Osteocyte (in vitro differentiated cells): ENCODE data around the gene ARL8B. TPM values are rescaled to one million over a fixed set of nuclear protein-coding genes. Genes with fewer than 3 reads are reported as not detected.
"Not testable (repeated sequence)": the region's sequence is repeated elsewhere in the genome, so short reads cannot be mapped to it uniquely, and the experiment has no call there.

Experiments used
- DNase-seq: peaks from one replicate; pipeline ENCODE4 v3.0.0; 2021; ENCODE audit warnings: mixed read lengths; ENCODE audit not compliant: unreplicated experiment; ENCODE audit errors: extremely low spot score
- H3K27ac Mint-ChIP-seq: one replicate; pipeline ENCODE4 v1.8.0; 2021; ENCODE audit warnings: mild to moderate bottlenecking, mixed read lengths; ENCODE audit not compliant: unreplicated experiment
- H3K27me3 Mint-ChIP-seq: one replicate; pipeline ENCODE4 v1.8.0; 2021; ENCODE audit warnings: mixed read lengths; ENCODE audit not compliant: unreplicated experiment
- H3K36me3 Mint-ChIP-seq: one replicate; pipeline ENCODE4 v1.8.0; 2021; ENCODE audit warnings: mixed read lengths; ENCODE audit not compliant: unreplicated experiment
- H3K4me1 Mint-ChIP-seq: one replicate; pipeline ENCODE4 v1.8.0; 2021; ENCODE audit warnings: mixed read lengths; ENCODE audit not compliant: unreplicated experiment
- H3K4me3 Mint-ChIP-seq: one replicate; pipeline ENCODE4 v1.8.0; 2021; ENCODE audit warnings: mild to moderate bottlenecking, moderate library complexity, mixed read lengths; ENCODE audit not compliant: unreplicated experiment
- H3K9me3 Mint-ChIP-seq: one replicate; pipeline ENCODE4 v1.8.0; 2021; ENCODE audit warnings: mixed read lengths; ENCODE audit not compliant: unreplicated experiment
- total RNA-seq: library from RNA; stranded (reverse); gene quantifications from 2 replicates; pipeline ENCODE4 v1.2.1, GENCODE V29; 2021
- TF ChIP-seq, protein P1 (sequence below): fragments of 200-600 bp; sonication (generic); IDR thresholded peaks from 2 replicates; pipeline ENCODE4 v1.5.0; 2021; ENCODE audit warnings: antibody characterized with exemption, mild to moderate bottlenecking, moderate library complexity

ARL8B gene
- total RNA-seq, 1 donor from 2014 or later, result 86.0 TPM

DNA sequence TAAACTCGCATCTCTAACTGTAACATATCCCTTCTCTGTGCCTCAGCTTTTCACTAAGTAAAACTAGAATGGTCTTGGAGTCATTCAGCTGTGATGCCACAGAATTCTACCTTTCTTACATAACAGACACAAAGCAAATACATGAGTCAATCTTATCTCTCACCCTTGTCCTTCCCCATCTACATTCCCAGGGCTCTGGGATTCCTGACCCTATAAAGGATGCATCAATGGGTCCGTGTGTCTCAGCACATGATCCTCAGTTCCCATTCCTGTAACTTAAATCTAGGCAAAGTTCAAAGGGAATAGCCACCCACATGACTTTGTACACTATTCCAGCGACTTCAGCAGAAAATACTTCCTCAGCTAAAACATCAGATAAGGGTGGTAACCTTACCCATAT lies 11.8 kb upstream of the ARL8B start:
- no peaks in the 10 kb centered on the region for H3K9me3 Mint-ChIP-seq
- H3K36me3 Mint-ChIP-seq, result no peaks in the 10 kb centered on the region
- H3K4me1 Mint-ChIP-seq, result no peaks in the 10 kb centered on the region
- no peak overlapping the region for H3K27ac Mint-ChIP-seq
- TF ChIP-seq, protein P1, sequence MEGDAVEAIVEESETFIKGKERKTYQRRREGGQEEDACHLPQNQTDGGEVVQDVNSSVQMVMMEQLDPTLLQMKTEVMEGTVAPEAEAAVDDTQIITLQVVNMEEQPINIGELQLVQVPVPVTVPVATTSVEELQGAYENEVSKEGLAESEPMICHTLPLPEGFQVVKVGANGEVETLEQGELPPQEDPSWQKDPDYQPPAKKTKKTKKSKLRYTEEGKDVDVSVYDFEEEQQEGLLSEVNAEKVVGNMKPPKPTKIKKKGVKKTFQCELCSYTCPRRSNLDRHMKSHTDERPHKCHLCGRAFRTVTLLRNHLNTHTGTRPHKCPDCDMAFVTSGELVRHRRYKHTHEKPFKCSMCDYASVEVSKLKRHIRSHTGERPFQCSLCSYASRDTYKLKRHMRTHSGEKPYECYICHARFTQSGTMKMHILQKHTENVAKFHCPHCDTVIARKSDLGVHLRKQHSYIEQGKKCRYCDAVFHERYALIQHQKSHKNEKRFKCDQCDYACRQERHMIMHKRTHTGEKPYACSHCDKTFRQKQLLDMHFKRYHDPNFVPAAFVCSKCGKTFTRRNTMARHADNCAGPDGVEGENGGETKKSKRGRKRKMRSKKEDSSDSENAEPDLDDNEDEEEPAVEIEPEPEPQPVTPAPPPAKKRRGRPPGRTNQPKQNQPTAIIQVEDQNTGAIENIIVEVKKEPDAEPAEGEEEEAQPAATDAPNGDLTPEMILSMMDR, result no peak
- no peak for DNase-seq
- H3K27me3 Mint-ChIP-seq, result peaks cover 4% of the 10 kb centered on the region
- H3K4me3 Mint-ChIP-seq, result no peak overlapping the region

DNA sequence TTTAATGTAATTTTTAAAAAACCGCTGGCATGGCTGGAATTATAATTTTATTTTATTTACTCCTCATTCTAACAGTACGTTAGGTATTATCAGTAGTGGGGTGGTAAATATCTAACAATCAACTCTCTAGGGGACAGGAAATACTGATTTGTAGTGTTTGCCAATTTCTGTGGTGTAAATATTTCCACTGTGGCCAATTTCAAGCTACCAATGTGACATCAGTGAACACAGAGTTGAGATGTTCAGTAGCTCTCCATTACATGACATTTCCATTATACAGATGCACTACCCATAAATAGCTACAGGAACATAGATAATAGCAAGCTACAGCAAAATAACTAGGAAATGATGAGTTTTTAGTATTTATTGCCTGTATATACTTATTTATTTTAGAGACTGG lies 10.0 kb upstream of the ARL8B start:
- H3K36me3 Mint-ChIP-seq, result no peaks in the 10 kb centered on the region
- no peaks in the 10 kb centered on the region for H3K9me3 Mint-ChIP-seq
- DNase-seq, result no peak
- no peaks in the 10 kb centered on the region for H3K27me3 Mint-ChIP-seq
- no peak overlapping the region for H3K27ac Mint-ChIP-seq
- H3K4me3 Mint-ChIP-seq, result no peak overlapping the region
- peaks cover 3% of the 10 kb centered on the region for H3K4me1 Mint-ChIP-seq
- TF ChIP-seq, protein P1, result no peak

DNA sequence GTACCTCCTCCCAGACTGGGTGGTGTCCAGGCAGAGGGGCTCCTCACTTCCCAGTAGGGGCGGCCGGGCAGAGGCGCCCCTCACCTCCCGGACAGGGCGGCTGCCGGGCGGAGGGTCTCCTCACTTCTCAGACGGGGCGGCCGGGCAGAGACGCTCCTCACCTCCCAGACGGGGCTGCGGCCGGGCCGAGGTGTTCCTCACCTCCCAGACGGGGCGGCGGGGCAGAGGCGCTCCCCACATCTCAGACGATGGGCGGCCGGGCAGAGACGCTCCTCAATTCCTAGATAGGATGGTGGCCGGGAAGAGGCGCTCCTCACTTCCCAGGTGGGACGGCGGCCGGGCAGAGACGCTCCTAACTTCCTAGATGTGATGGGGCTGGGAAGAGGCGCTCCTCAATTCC lies 8.4 kb upstream of the ARL8B start:
- H3K9me3 Mint-ChIP-seq, H3K27me3 Mint-ChIP-seq, H3K4me1 Mint-ChIP-seq, H3K4me3 Mint-ChIP-seq, H3K36me3 Mint-ChIP-seq, DNase-seq, H3K27ac Mint-ChIP-seq: not testable (repeated sequence)

- no peaks in the 10 kb centered on the region for H3K9me3 Mint-ChIP-seq
- H3K36me3 Mint-ChIP-seq, result no peaks in the 10 kb centered on the region
- no peak overlapping the region for H3K4me3 Mint-ChIP-seq
- H3K27me3 Mint-ChIP-seq, result no peaks in the 10 kb centered on the region
- TF ChIP-seq, protein P1, result no peak
- no peak for DNase-seq
- H3K27ac Mint-ChIP-seq, result no peak overlapping the region
- H3K4me1 Mint-ChIP-seq, result peaks cover 3% of the 10 kb centered on the region
Measured at GRCh38 chr3:5115506-5116162, 6.5 kb upstream of the ARL8B start.

- no peak for DNase-seq
- H3K27ac Mint-ChIP-seq, result no peak overlapping the region
- H3K36me3 Mint-ChIP-seq, result no peaks in the 10 kb centered on the region
- peaks cover 3% of the 10 kb centered on the region for H3K4me1 Mint-ChIP-seq
- TF ChIP-seq, protein P1, result no peak
- H3K4me3 Mint-ChIP-seq, result no peak overlapping the region
- H3K27me3 Mint-ChIP-seq, result no peaks in the 10 kb centered on the region
- no peaks in the 10 kb centered on the region for H3K9me3 Mint-ChIP-seq
Measured at GRCh38 chr3:5116538-5116937, 5.6 kb upstream of the ARL8B start.

GRCh38 chr3:5120446-5120845 lies 1.6 kb upstream of the ARL8B start:
- H3K4me3 Mint-ChIP-seq, result no peak overlapping the region
- no peaks in the 10 kb centered on the region for H3K36me3 Mint-ChIP-seq
- H3K27ac Mint-ChIP-seq, result no peak overlapping the region
- peaks cover 29% of the 10 kb centered on the region for H3K4me1 Mint-ChIP-seq
- TF ChIP-seq, protein P1, result no peak
- no peak for DNase-seq
- H3K9me3 Mint-ChIP-seq, result no peaks in the 10 kb centered on the region
- H3K27me3 Mint-ChIP-seq, result no peaks in the 10 kb centered on the region
